ENCODE measurements around the gene MYO9A. TPM values are rescaled to one million over a fixed set of nuclear protein-coding genes. Genes with fewer than 3 reads are reported as not detected.
"Not testable (repeated sequence)": the region's sequence is repeated elsewhere in the genome, so short reads cannot be mapped to it uniquely, and the experiment has no call there.

Gene MYO9A
- total RNA-seq, 2 experiments from 2014 or later = 18.6 to 22.2 TPM

- CTCF ChIA-PET = no interaction called here
Measured at GRCh38 chr15:72042054-72042453, 75.9 kb downstream of the MYO9A start.

GRCh38 chr15:72037321-72037720 is 80.6 kb downstream of the MYO9A start:
- ChIA-PET POLR2A (no interaction called here), CTCF (no interaction called here)
- H3K27me3 Mint-ChIP-seq = no peaks in the 10 kb centered on the region
- peaks cover 3% of the 10 kb centered on the region for H3K9me3 Mint-ChIP-seq
- no peak overlapping the region for H3K27ac Mint-ChIP-seq
- no peak for DNase-seq
- peaks cover 13% of the 10 kb centered on the region for H3K4me1 Mint-ChIP-seq
- no peak overlapping the region for H3K4me3 Mint-ChIP-seq
- H3K36me3 Mint-ChIP-seq (ENCODE audit: low read depth) = peaks cover 9% of the 10 kb centered on the region

More at GRCh38 chr15:72042054-72042453, 75.9 kb downstream of the MYO9A start:
- no peak for DNase-seq
- H3K9me3 Mint-ChIP-seq = peaks cover 3% of the 10 kb centered on the region
- POLR2A ChIA-PET = no interaction called here
- H3K36me3 Mint-ChIP-seq (ENCODE audit: low read depth) = peaks cover 9% of the 10 kb centered on the region
- H3K4me3 Mint-ChIP-seq = no peak overlapping the region
- no peaks in the 10 kb centered on the region for H3K27me3 Mint-ChIP-seq
- peaks cover 7% of the 10 kb centered on the region for H3K4me1 Mint-ChIP-seq
- H3K27ac Mint-ChIP-seq = no peak overlapping the region

GRCh38 chr15:72034859-72035650 is 82.9 kb downstream of the MYO9A start:
- Mint-ChIP-seq H3K27me3 (no peaks in the 10 kb centered on the region), H3K9me3 (peaks cover 3% of the 10 kb centered on the region), H3K4me3 (no peak overlapping the region), H3K36me3 (ENCODE audit: low read depth) (peaks cover 9% of the 10 kb centered on the region), H3K27ac (no peak overlapping the region), H3K4me1 (peaks cover 13% of the 10 kb centered on the region)
- CTCF ChIA-PET = no interaction called here
- POLR2A ChIA-PET = no interaction called here
- no peak for DNase-seq

- Mint-ChIP-seq H3K27me3 (no peaks in the 10 kb centered on the region), H3K4me3 (no peak overlapping the region), H3K27ac (no peak overlapping the region), H3K9me3 (peaks cover 3% of the 10 kb centered on the region), H3K4me1 (peaks cover 13% of the 10 kb centered on the region), H3K36me3 (ENCODE audit: low read depth) (peaks cover 9% of the 10 kb centered on the region)
- no peak for DNase-seq
- ChIA-PET POLR2A (no interaction called here), CTCF (interaction anchor here (1.1 kb wide), 1 partner anchor 122 kb away, joined by 4 read pairs; no protein-coding TSS in a partner anchor)
Measured at GRCh38 chr15:72034351-72034750, 83.6 kb downstream of the MYO9A start.

- peaks cover 13% of the 10 kb centered on the region for H3K4me1 Mint-ChIP-seq
- H3K27ac Mint-ChIP-seq = no peak overlapping the region
- peaks cover 3% of the 10 kb centered on the region for H3K9me3 Mint-ChIP-seq
- no peaks in the 10 kb centered on the region for H3K27me3 Mint-ChIP-seq
- peaks cover 9% of the 10 kb centered on the region for H3K36me3 Mint-ChIP-seq (ENCODE audit: low read depth)
- CTCF ChIA-PET = interaction anchor here (1.1 kb wide), 1 partner anchor 123 kb away, joined by 4 read pairs; no protein-coding TSS in a partner anchor
- POLR2A ChIA-PET = no interaction called here
- no peak for DNase-seq
- no peak overlapping the region for H3K4me3 Mint-ChIP-seq
Measured at GRCh38 chr15:72033711-72034110, 84.2 kb downstream of the MYO9A start.

GRCh38 chr15:72033285-72033684 is 84.7 kb downstream of the MYO9A start:
- Mint-ChIP-seq H3K9me3 (peaks cover under 1% of the 10 kb centered on the region), H3K36me3 (ENCODE audit: low read depth) (peaks cover 6% of the 10 kb centered on the region), H3K4me3 (no peak overlapping the region), H3K27ac (no peak overlapping the region), H3K4me1 (peaks cover 11% of the 10 kb centered on the region), H3K27me3 (no peaks in the 10 kb centered on the region)
- ChIA-PET CTCF (interaction anchor here (1.1 kb wide), 1 partner anchor 123 kb away, joined by 4 read pairs; no protein-coding TSS in a partner anchor), POLR2A (no interaction called here)
- DNase-seq = no peak

GRCh38 chr15:72021604-72022003 is 96.3 kb downstream of the MYO9A start:
- no peak overlapping the region for H3K27ac Mint-ChIP-seq
- H3K4me1 Mint-ChIP-seq = no peaks in the 10 kb centered on the region
- CTCF ChIA-PET = no interaction called here
- H3K27me3 Mint-ChIP-seq = no peaks in the 10 kb centered on the region
- no peak for DNase-seq
- no peak overlapping the region for H3K4me3 Mint-ChIP-seq
- peaks cover 6% of the 10 kb centered on the region for H3K9me3 Mint-ChIP-seq
- POLR2A ChIA-PET = no interaction called here
- H3K36me3 Mint-ChIP-seq (ENCODE audit: low read depth) = no peaks in the 10 kb centered on the region

- POLR2A ChIA-PET = no interaction called here
- Mint-ChIP-seq H3K27ac (no peak overlapping the region), H3K4me3 (no peak overlapping the region), H3K36me3 (ENCODE audit: low read depth) (no peaks in the 10 kb centered on the region), H3K9me3 (peaks cover 6% of the 10 kb centered on the region), H3K4me1 (no peaks in the 10 kb centered on the region), H3K27me3 (no peaks in the 10 kb centered on the region)
- no peak for DNase-seq
- CTCF ChIA-PET = no interaction called here
Measured at GRCh38 chr15:72020799-72021198, 97.2 kb downstream of the MYO9A start.

GRCh38 chr15:72014555-72014954 is 103.4 kb downstream of the MYO9A start:
- CTCF ChIA-PET; H3K36me3 Mint-ChIP-seq (ENCODE audit: low read depth); H3K27me3 Mint-ChIP-seq; DNase-seq; H3K9me3 Mint-ChIP-seq; POLR2A ChIA-PET; H3K4me1 Mint-ChIP-seq; H3K27ac Mint-ChIP-seq; H3K4me3 Mint-ChIP-seq: not testable (repeated sequence)

GRCh38 chr15:72013703-72014102 is 104.2 kb downstream of the MYO9A start:
- DNase-seq = no peak
- ChIA-PET CTCF (no interaction called here), POLR2A (no interaction called here)
- H3K4me3 Mint-ChIP-seq = no peak overlapping the region
- no peaks in the 10 kb centered on the region for H3K9me3 Mint-ChIP-seq
- H3K4me1 Mint-ChIP-seq = no peaks in the 10 kb centered on the region
- no peak overlapping the region for H3K27ac Mint-ChIP-seq
- no peaks in the 10 kb centered on the region for H3K27me3 Mint-ChIP-seq
- no peaks in the 10 kb centered on the region for H3K36me3 Mint-ChIP-seq (ENCODE audit: low read depth)

GRCh38 chr15:72011302-72011942 is 106.5 kb downstream of the MYO9A start:
- Mint-ChIP-seq H3K4me1 (no peaks in the 10 kb centered on the region), H3K4me3 (no peak overlapping the region), H3K36me3 (ENCODE audit: low read depth) (no peaks in the 10 kb centered on the region), H3K27me3 (no peaks in the 10 kb centered on the region), H3K9me3 (no peaks in the 10 kb centered on the region), H3K27ac (no peak overlapping the region)
- CTCF ChIA-PET = no interaction called here
- POLR2A ChIA-PET = no interaction called here
- DNase-seq = no peak

GRCh38 chr15:72009222-72009621 is 108.7 kb downstream of the MYO9A start:
- ChIA-PET CTCF (no interaction called here), POLR2A (no interaction called here)
- no peak for DNase-seq
- Mint-ChIP-seq H3K27me3 (no peaks in the 10 kb centered on the region), H3K9me3 (no peaks in the 10 kb centered on the region), H3K27ac (no peak overlapping the region), H3K36me3 (ENCODE audit: low read depth) (peaks cover 3% of the 10 kb centered on the region), H3K4me1 (no peaks in the 10 kb centered on the region), H3K4me3 (no peak overlapping the region)

- ChIA-PET POLR2A (no interaction called here), CTCF (no interaction called here)
- DNase-seq = no peak
- no peaks in the 10 kb centered on the region for H3K27me3 Mint-ChIP-seq
- no peak overlapping the region for H3K27ac Mint-ChIP-seq
- H3K4me1 Mint-ChIP-seq = no peaks in the 10 kb centered on the region
- H3K4me3 Mint-ChIP-seq = no peak overlapping the region
- peaks cover 3% of the 10 kb centered on the region for H3K36me3 Mint-ChIP-seq (ENCODE audit: low read depth)
- no peaks in the 10 kb centered on the region for H3K9me3 Mint-ChIP-seq
Measured at GRCh38 chr15:72006382-72006781, 111.6 kb downstream of the MYO9A start.

GRCh38 chr15:72005483-72005882 is 112.5 kb downstream of the MYO9A start:
- Mint-ChIP-seq H3K27me3 (no peaks in the 10 kb centered on the region), H3K9me3 (no peaks in the 10 kb centered on the region), H3K4me1 (no peaks in the 10 kb centered on the region), H3K27ac (no peak overlapping the region), H3K36me3 (ENCODE audit: low read depth) (peaks cover 3% of the 10 kb centered on the region), H3K4me3 (no peak overlapping the region)
- ChIA-PET POLR2A (no interaction called here), CTCF (no interaction called here)
- no peak for DNase-seq

All from activated CD4-positive, alpha-beta memory T cell treated with anti-CD3 and anti-CD28 coated beads, Interleukin-2, amount 10 ng/mL, durations not matched to agents 7 days and 5 days (primary cell).